GM18909 (cell line): ENCODE data around the gene C10orf120.

Source experiments
- ATAC-seq: cut with Tn5 transposase; IDR thresholded peaks from one replicate; pipeline ENCODE4 v1.9.1; 2021; ENCODE audit warnings: mild to moderate bottlenecking; ENCODE audit not compliant: unreplicated experiment, poor library complexity

The C10orf120 gene

DNA sequence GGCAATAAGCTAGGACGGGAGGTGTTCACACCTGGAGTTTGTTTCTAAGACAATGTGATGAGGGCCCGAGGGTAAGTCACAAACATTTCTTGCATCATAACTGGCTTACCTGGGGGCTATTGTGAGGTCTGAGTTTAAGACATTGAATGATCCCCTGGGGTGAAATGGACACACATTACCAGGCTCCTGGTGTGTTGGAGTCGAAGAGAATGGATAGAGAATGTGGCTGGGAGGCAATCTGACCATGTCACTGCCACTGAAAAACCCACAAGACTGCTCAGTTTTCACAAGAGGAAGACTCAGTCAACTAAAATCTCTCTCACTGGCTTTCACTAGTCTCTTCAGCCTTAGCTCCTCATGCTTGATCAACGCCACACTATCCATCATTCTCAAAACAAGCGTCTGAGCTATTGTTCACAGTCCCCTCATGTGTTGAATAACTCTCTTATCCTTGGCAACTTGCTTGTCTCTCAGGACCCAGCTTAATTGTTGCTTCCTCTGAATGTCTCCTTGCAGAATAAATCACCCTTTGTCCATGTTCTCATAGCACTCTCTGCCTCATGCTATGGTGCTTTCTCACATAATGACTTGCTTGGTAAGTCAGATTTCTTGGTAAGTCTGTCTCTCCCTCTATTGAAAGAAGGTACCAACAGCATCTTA, at the start of gene C10orf120:
C10orf120 (minus strand) TSS at position 51 of the 660 bp plus-strand sequence. CDS start 56 bp downstream, outside the sequence.
- ATAC-seq: no peak

DNA sequence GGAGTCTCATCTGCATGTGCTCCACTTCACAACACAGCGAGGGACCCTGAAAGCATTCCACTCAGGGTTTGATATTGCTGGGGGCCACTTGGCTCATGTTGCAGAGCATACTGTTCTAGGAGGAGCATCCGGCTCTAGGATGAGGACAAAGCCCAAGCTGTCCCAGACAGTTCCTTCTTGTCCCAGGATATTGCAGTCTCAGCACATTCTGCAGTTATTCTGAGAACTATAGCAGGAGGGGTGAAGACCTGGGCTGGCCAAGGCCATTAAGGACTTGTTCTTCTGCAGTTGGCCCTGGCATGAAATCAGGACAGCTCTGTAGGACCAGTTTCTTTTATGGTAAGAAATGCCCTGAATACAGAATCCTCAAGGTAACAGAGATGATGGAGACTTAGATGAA, 48.9 kb upstream of the C10orf120 start:
- no peak for ATAC-seq

- no peak for ATAC-seq
These were observed 46.8 kb upstream of the C10orf120 start for GRCh38 chr10:122746408-122746807.

DNA sequence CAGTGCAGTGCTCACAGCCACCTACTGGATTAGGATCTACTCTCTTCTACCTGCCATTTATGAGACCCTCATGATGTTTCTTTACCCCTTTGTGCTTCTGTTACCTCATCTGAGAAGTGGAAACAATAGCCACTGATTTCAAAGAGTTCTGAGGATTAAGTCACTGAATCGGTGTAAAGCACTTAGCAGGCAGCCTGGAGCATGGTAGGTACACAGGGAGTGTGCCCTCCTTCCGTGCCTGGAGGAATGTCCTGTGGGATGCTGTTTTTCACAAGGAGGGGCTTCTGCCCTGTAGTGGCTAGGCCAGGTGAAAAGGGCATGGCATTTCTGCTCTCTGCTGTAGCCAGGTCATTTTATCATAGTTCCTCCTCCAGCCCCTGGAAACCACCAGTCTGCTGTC, 44.6 kb upstream of the C10orf120 start:
- no peak for ATAC-seq

DNA sequence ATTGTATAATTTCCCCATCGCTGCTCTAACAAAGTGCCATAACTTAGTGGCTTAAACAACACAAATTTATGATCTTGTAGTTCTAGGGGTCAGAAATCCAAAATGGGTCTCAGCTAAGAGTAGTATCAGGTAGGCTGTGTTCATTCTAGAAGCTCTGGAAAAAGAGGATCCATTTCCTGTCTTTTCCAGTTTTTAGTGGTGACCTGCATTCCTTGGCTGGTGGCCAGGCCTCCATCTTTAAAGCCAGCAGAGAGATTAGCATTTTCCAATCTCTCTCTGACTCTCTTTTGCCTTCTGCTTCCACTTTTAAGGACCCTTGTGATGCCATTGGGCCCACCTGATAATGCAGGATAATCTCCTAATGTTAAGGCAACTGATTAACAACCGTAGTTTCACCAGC, 41.0 kb upstream of the C10orf120 start:
- no peak for ATAC-seq

- no peak for ATAC-seq
These were observed 38.4 kb upstream of the C10orf120 start for GRCh38 chr10:122738031-122738430.

DNA sequence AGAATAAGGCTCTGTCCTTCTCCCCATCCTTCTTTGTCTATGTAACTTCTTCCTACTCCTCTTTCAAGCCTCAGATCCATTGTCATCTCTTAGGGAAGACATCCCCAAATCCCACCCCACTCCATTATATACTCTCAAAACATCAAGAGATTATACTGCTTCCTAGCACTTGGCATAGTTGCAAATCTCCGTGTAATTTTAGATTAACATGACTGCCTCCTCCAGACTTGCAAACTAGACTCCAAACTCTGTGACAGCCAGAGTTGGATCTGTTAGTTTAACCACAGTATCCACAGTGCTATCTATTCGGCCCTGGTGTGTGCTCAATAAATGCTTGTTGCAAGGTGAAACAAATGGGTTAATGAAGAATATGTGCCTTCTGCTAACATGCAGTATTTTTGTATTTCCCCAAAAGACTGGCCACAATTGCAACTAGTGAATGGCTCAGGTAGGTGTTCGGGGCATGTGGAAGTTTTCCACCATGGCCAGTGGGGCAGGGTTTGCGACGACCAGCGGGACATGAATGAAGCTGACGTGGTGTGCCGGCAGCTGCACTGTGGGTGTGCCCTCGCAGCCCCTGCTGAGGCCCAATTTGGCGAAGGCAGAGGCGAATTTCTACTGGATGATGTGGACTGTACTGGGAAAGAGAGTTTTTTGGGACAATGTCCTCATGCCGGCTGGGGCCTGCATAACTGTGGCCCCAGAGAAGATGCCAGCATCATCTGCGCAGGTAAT, 34.5 kb upstream of the C10orf120 start:
- no peak for ATAC-seq

DNA sequence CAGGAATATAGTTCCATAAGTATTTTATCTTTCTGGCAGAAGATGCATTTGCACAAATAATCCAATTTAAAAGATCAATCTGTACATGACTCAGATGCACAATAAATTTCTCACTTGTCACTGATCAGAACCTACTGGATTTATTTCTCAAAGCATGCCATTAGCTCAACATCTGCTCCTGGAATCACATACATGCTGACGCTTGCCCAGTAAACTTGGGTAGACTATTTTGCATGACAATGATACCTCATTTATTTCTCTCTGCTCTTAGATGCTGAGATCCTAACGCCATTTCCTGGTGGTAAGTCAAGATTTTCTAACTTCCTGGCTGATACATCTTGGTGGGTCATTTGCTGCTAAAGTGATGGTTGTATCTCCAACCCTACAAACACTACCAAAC, 33.8 kb upstream of the C10orf120 start:
- no peak for ATAC-seq

- ATAC-seq: no peak
These were observed 30.6 kb upstream of the C10orf120 start for GRCh38 chr10:122730238-122730637.

DNA sequence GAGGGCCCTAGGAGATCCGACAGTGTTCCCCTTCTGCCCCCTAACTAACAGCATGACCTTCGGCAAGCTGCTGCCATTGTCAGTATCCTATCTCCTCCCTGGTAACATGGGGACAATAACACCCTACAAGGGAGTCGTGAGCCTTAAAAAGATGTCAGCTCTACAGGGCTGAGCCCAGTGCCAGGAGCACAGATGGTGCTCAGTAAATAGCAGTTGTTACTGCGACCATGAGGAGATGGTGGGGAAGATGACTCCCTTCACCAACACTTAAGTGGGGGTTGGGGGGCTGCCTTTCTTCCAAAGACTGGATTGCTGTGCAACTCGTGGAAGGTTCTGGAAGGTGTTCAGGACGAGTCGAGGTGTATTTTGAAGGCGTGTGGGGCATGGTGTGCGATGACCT, 29.5 kb upstream of the C10orf120 start:
- no peak for ATAC-seq

GRCh38 chr10:122727426-122727825, 27.8 kb upstream of the C10orf120 start:
- no peak for ATAC-seq

- ATAC-seq: no peak
These were observed 26.1 kb upstream of the C10orf120 start for GRCh38 chr10:122725768-122726167.

DNA sequence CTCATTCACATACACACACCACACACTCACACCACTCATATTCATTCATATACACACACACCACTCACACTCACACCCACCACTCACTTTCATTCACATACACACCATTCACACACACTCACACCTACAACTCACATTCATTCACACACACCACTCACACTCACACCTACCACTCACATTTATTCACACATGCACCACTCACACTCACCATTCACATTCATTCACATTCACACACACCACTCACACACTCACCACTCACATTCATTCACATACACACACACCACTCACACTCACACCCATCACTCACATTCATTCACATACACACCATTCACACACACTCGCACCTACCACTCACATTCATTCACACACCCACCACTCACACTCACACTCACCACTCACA, 25.4 kb upstream of the C10orf120 start:
- no peak for ATAC-seq

DNA sequence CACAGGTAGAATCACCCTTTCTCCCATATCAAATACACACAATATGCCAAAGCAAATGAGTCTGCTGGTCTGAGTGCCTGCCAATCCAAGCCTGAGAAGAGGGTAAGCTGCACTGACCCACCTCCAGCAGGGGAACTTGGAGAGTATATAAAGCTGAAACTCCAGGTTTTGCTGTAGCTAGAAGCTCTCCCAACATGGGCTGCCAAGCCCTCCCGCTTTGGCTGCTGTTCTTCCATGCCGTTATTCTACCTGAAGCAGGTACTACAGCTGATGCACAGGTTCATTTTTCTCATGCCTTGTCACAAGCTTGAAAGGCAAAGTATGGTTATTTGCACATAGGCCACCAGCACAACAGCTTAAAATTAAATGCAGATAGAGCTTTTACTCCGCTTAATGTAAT, 21.5 kb upstream of the C10orf120 start:
- ATAC-seq: no peak

DNA sequence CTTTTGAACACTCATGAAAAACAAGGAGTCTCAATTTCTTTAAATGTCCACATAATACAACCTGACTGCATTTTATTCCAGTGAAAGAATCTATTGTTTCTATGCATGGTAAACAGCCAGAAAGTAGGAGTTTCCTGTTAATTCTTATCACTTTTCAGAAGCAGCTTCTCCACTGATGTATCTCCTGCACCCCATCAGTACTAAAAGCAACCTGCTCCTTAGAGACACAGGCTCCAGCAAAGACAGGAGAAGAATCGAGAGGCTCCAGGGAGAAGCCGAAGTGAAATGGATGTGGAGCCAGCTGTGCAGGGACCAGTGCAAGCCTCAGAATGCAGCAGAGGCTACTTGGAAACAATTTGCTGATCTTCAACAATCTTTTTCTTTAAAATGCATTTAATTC, 16.4 kb upstream of the C10orf120 start:
- ATAC-seq: no peak

DNA sequence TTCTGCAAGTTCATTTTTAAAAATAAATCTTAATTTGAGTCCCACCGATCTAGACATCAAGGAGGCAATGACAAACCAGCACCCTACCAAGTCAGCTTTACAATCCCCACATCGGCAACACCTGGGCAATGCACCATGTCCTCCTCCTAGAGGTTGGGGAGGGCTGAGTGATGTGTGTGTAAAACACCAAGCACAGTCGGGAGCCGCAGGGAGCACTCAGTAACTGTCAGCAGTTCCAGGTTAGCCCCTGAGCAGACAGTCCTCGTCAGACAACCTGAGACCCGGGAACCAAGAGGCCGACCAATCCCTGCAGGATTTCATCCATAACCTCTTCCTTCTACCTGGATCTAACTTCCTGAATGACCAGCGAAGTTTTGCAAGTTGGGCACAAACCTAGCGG, 15.9 kb upstream of the C10orf120 start:
- no peak for ATAC-seq

GRCh38 chr10:122713091-122713885, 13.6 kb upstream of the C10orf120 start:
- no peak for ATAC-seq

- ATAC-seq: no peak
These were observed 10.9 kb upstream of the C10orf120 start for GRCh38 chr10:122710576-122710975.

- no peak for ATAC-seq
These were observed 10.3 kb upstream of the C10orf120 start for GRCh38 chr10:122709971-122710370.

GRCh38 chr10:122707535-122707934, 7.9 kb upstream of the C10orf120 start:
- ATAC-seq: no peak

DNA sequence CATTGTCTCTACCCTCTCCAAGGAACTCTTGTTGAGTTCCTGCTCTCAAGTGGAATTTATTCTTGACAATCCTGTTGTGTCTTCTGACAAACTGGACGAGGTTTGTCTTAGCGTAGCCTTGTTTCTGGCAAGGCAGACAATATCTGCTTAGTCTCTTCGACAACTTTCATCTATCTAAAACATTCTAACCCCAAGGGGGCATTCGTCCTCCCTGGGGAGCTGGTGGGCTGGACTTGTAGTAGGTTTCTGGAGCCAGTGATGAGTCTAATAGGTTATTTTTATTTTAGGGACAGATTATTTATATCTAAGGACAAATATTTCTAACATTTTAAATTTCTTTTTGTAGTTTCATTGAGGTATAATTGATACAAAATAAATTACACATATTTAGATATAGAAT, 7.3 kb upstream of the C10orf120 start:
- ATAC-seq: no peak
